Measurements from ENCODE around the gene COMMD1.

COMMD1 gene

GRCh38 chr2:62181843-62182242 lies 276.4 kb downstream of the COMMD1 start:
- H3K79me2 ChIP-seq (ENCODE audit: control insufficient read depth, insufficient read depth, low read length, unreplicated experiment): no peaks in the 10 kb centered on the region
- no peak overlapping the region for H3K4me3 ChIP-seq (ENCODE audit: low read depth, low read length)
- H3K27me3 ChIP-seq (ENCODE audit: insufficient read depth, low read length): no peaks in the 10 kb centered on the region
- H3K27ac ChIP-seq (ENCODE audit: low read depth, low read length): no peak overlapping the region
- H3K4me1 ChIP-seq (ENCODE audit: control insufficient read depth, insufficient read depth, low read length, unreplicated experiment): no peaks in the 10 kb centered on the region
- H3K36me3 ChIP-seq (ENCODE audit: insufficient read depth, low read length): no peaks in the 10 kb centered on the region
- no peak overlapping the region for H2AFZ ChIP-seq (ENCODE audit: low read length, unreplicated experiment)

- Histone ChIP-seq H3K79me2 (ENCODE audit: control insufficient read depth, insufficient read depth, low read length, unreplicated experiment) (no peaks in the 10 kb centered on the region), H3K36me3 (ENCODE audit: insufficient read depth, low read length) (no peaks in the 10 kb centered on the region), H3K27ac (ENCODE audit: low read depth, low read length) (no peak overlapping the region), H3K27me3 (ENCODE audit: insufficient read depth, low read length) (no peaks in the 10 kb centered on the region), H3K4me3 (ENCODE audit: low read depth, low read length) (no peak overlapping the region), H2AFZ (ENCODE audit: low read length, unreplicated experiment) (no peak overlapping the region), H3K4me1 (ENCODE audit: control insufficient read depth, insufficient read depth, low read length, unreplicated experiment) (no peaks in the 10 kb centered on the region)
Observed at GRCh38 chr2:62184512-62185230, 279.2 kb downstream of the COMMD1 start.
